HCT116 (cell line): ENCODE measurements around the gene CENATAC. TPM values are rescaled to one million over a fixed set of nuclear protein-coding genes. Genes with fewer than 3 reads are reported as not detected.
A peak's percentile ranks its signal among the peaks of the same experiment; 100 is the strongest.

ENCODE experiments used
- ATAC-seq: fragments of 200-7000 bp; cut with Tn5 transposase; 2 replicates; pipeline ENCODE4 v1.9.1; 2020; ENCODE audit warnings: mild to moderate bottlenecking, moderate library complexity
- BruUV-seq: library from RNA; stranded (reverse); fragments of 400-500 nt; replicated peaks from 2 replicates; lab custom pipeline; 2021; lab: Mats Ljungman, UMichigan
- CTCF ChIA-PET: fragments of 300-600 bp; sonication (Branson Sonifier 250); formaldehyde crosslinking; loops from one replicate; lab custom pipeline; 2021; ENCODE audit warnings: antibody characterized with exemption; lab: Charles Lee
- POLR2A ChIA-PET: fragments of 300-600, 350-600 bp; sonication (Branson Sonifier 250); formaldehyde crosslinking; loops from one replicate; lab custom pipeline; 2021; ENCODE audit warnings: antibody characterized with exemption; lab: Charles Lee
- RAD21 ChIA-PET, 2 experiments: fragments of 300-600 bp; sonication (Branson Sonifier 250); formaldehyde crosslinking; loops; one replicate each; lab custom pipeline; 2023; ENCODE audit warnings: low total read pairs in 2 of 2; ENCODE audit not compliant: uncharacterized antibody in 2 of 2, unreplicated experiment in 2 of 2, low non-redundant PET in 1 of 2; lab: Charles Lee
- DNase-seq: peaks from one replicate; pipeline ENCODE4 v3.0.0-alpha.2; 2010; ENCODE audit warnings: low read depth, low spot score
- H2AFZ ChIP-seq: fragments of 200-600 bp; shearing (Covaris generic), sonication (generic); 2 replicates; pipeline ENCODE4 v1.6.1; 2017; ENCODE audit warnings: low read depth, mixed run types, mixed read lengths, antibody characterized with exemption, low read length; ENCODE audit not compliant: poor library complexity, severe bottlenecking
- H3K27ac ChIP-seq: 2 replicates; pipeline ENCODE4 v1.5.1; 2012; ENCODE audit warnings: low read depth, low read length
- H3K27me3 ChIP-seq: fragments of 200-600 bp; sonication (generic); 2 replicates; pipeline ENCODE4 v1.6.1; 2016; ENCODE audit warnings: mixed run types, low read length, mixed read lengths; ENCODE audit not compliant: insufficient read depth
- H3K36me3 ChIP-seq, 2 experiments: fragments of 200-500 bp in 1 of 2; fragments of 200-600 bp in 1 of 2; sonication (Bioruptor generic) in 1 of 2; sonication (generic) in 1 of 2; 2 replicates each; pipeline versions ENCODE4 v1.5.1 to v1.6.1; 2014 to 2016; ENCODE audit warnings: low read length in 2 of 2, inconsistent platforms in 1 of 2, mixed read lengths in 1 of 2, mixed run types in 1 of 2; ENCODE audit not compliant: insufficient read depth in 2 of 2, control insufficient read depth in 1 of 2
- H3K4me1 ChIP-seq, 2 experiments: fragments of 200-600 bp in 1 of 2; sonication (generic) in 1 of 2; 2 replicates each; pipeline versions ENCODE4 v1.5.1 to v1.6.1; 2012 to 2017; ENCODE audit warnings: low read length in 2 of 2, inconsistent platforms in 1 of 2, mild to moderate bottlenecking in 1 of 2, mixed read lengths in 1 of 2, mixed run types in 1 of 2, moderate library complexity in 1 of 2; ENCODE audit not compliant: insufficient read depth in 2 of 2, control insufficient read depth in 1 of 2
- H3K4me2 ChIP-seq: fragments of 200-600 bp; sonication (generic); 2 replicates; pipeline ENCODE4 v1.6.1; 2017; ENCODE audit warnings: mixed run types, low read length, mixed read lengths
- H3K4me3 ChIP-seq, 2 experiments: fragments of 200-600 bp in 1 of 2; sonication (generic) in 1 of 2; replicated peaks in 1 of 2; 2 replicates each; pipeline ENCODE4 v1.5.1; 2011 to 2016; ENCODE audit warnings: low read length in 2 of 2, control low read depth in 1 of 2, low read depth in 1 of 2, mild to moderate bottlenecking in 1 of 2, mixed read lengths in 1 of 2, mixed run types in 1 of 2
- H3K79me2 ChIP-seq: fragments of 200-600 bp; sonication (generic); 2 replicates; pipeline ENCODE4 v1.6.1; 2017; ENCODE audit warnings: mild to moderate bottlenecking, mixed run types, low read length, moderate library complexity, mixed read lengths; ENCODE audit not compliant: insufficient read depth
- H3K9ac ChIP-seq: fragments of 200-600 bp; sonication (generic); 2 replicates; pipeline ENCODE4 v1.6.1; 2016; ENCODE audit warnings: low read length, mixed read lengths
- H3K9me2 ChIP-seq: fragments of 200-600 bp; sonication (generic), shearing (Covaris generic); 2 replicates; pipeline ENCODE4 v1.6.1; 2017; ENCODE audit warnings: mixed run types, mild to moderate bottlenecking, moderate library complexity; ENCODE audit not compliant: insufficient read depth
- H3K9me3 ChIP-seq, 2 experiments: fragments of 200-500 bp in 1 of 2; fragments of 200-600 bp in 1 of 2; sonication (Bioruptor generic) in 1 of 2; sonication (generic) in 1 of 2; 2 replicates each; pipeline ENCODE4 v1.6.1; 2014 to 2017; ENCODE audit warnings: low read length in 2 of 2, mixed read lengths in 2 of 2, inconsistent platforms in 1 of 2, low read depth in 1 of 2, mild to moderate bottlenecking in 1 of 2, mixed run types in 1 of 2, moderate library complexity in 1 of 2; ENCODE audit not compliant: control insufficient read depth in 1 of 2, insufficient read depth in 1 of 2
- H4K20me1 ChIP-seq: fragments of 200-600 bp; sonication (generic), shearing (Covaris generic); 2 replicates; pipeline ENCODE4 v1.6.1; 2017; ENCODE audit warnings: mixed run types, mild to moderate bottlenecking, moderate library complexity; ENCODE audit not compliant: insufficient read depth
- ATF3 ChIP-seq: IDR thresholded peaks from 2 replicates; pipeline ENCODE4 v1.6.1; 2012
- CBX3 ChIP-seq: IDR thresholded peaks from 2 replicates; pipeline ENCODE4 v1.6.1; 2012; ENCODE audit warnings: low read depth
- CEBPB ChIP-seq: IDR thresholded peaks from 2 replicates; pipeline ENCODE4 v1.6.1; 2012; ENCODE audit warnings: low read depth
- EGR1 ChIP-seq: IDR thresholded peaks from 2 replicates; pipeline ENCODE4 v1.6.1; 2012; ENCODE audit warnings: low read depth
- FOSL1 ChIP-seq: IDR thresholded peaks from 2 replicates; pipeline ENCODE4 v1.6.1; 2012; ENCODE audit warnings: low read depth
- POLR2A ChIP-seq: IDR thresholded peaks from 2 replicates; pipeline ENCODE4 v1.7.0; 2011; ENCODE audit warnings: borderline replicate concordance; ENCODE audit not compliant: insufficient read depth, insufficient read length; ENCODE audit errors: extremely low read depth
- RAD21 ChIP-seq: IDR thresholded peaks from 2 replicates; pipeline ENCODE4 v1.6.1; 2012; ENCODE audit warnings: low read depth, mild to moderate bottlenecking
- SP1 ChIP-seq: IDR thresholded peaks from 2 replicates; pipeline ENCODE4 v1.6.1; 2012; ENCODE audit warnings: low read depth
- ZBTB33 ChIP-seq: IDR thresholded peaks from 2 replicates; pipeline ENCODE4 v1.6.1; 2011; ENCODE audit warnings: mild to moderate bottlenecking, low read length, moderate library complexity; ENCODE audit not compliant: insufficient replicate concordance; ENCODE audit errors: extremely low read depth
- ZNF274 ChIP-seq: fragments of 200-500 bp; sonication (Bioruptor generic); IDR thresholded peaks from 2 replicates; pipeline ENCODE4 v1.6.1; 2014; ENCODE audit warnings: mild to moderate bottlenecking, low read depth, low read length, inconsistent platforms
- intact Hi-C: fragments of 100-400 bp; cut with micrococcal nuclease; formaldehyde crosslinking; loops from 2 replicates; pipeline ENCODE4 v1.10.0; 2022
- total RNA-seq: library from RNA; stranded (reverse); gene quantifications from one replicate; pipeline ENCODE4 v1.2.1, GENCODE V29; 2021; ENCODE audit not compliant: unreplicated experiment

Gene CENATAC
- total RNA-seq, 1 experiment from 2014 or later, result 28.9 TPM

GRCh38 chr11:118956847-118957469 lies 41.0 kb upstream of the CENATAC start:
- no peak overlapping the region for H3K27ac ChIP-seq
- no peaks in the 10 kb centered on the region for H3K79me2 ChIP-seq
- H3K9me3 ChIP-seq, result no peaks in the 10 kb centered on the region
- H2AFZ ChIP-seq, result peak overlapping the region; percentile 22
- H3K4me3 ChIP-seq, result no peak overlapping the region
- no peaks in the 10 kb centered on the region for H4K20me1 ChIP-seq
- no peak overlapping the region for H3K9ac ChIP-seq
- RAD21 ChIA-PET, result interaction anchor here (0.6 to 0.7 kb wide), 3 partner anchors 12 to 267 kb away, joined by 3 to 4 read pairs (median 3); no protein-coding TSS in a partner anchor
- DNase-seq (no peak), ATAC-seq (no peak)
- BruUV-seq, result no TSS peak
- no peaks in the 10 kb centered on the region for H3K27me3 ChIP-seq
- CTCF ChIA-PET, result interaction anchor here (0.7 to 4.4 kb wide), 10 partner anchors 15 to 267 kb away, joined by 3 to 28 read pairs (median 4); partner anchors contain the start of gene DDX6
- TF ChIP-seq SP1 (no peak), FOSL1 (no peak), CBX3 (no peak), CEBPB (no peak), ATF3 (no peak), EGR1 (no peak), POLR2A (no peak), ZBTB33 (no peak), RAD21 (no peak), ZNF274 (no peak)
- H3K9me2 ChIP-seq, result no peaks in the 10 kb centered on the region
- H3K4me2 ChIP-seq, result no peak overlapping the region
- H3K36me3 ChIP-seq, result no peaks in the 10 kb centered on the region
- peaks cover 0 to 18% of the 10 kb centered on the region in 2 experiments; a peak in 2 of 4 replicates for H3K4me1 ChIP-seq
- intact Hi-C loops, result loop anchor here (1.0 to 5.0 kb wide), 4 partner anchors 26 to 360 kb away; no protein-coding TSS in a partner anchor
- POLR2A ChIA-PET, result interaction anchor here (0.7 to 1.6 kb wide), 2 partner anchors 28 to 48 kb away, joined by 4 to 5 read pairs; no protein-coding TSS in a partner anchor
